K562 (cell line): Measurements from ENCODE around the gene ATP10B. TPM values are rescaled to one million over a fixed set of nuclear protein-coding genes. Genes with fewer than 3 reads are reported as not detected.

Experiments used
- ATAC-seq: fragments of 200-7000 bp; cut with Tn5 transposase; 3 replicates; pipeline ENCODE4 v1.9.1; 2020; ENCODE audit warnings: moderate library complexity
- BruUV-seq: library from RNA; stranded (reverse); fragments of 400-500 nt; replicated peaks from 2 replicates; lab custom pipeline; 2021; lab: Mats Ljungman, UMichigan
- CTCF ChIA-PET: fragments of 300-600 bp; formaldehyde crosslinking; extraction: SDS; loops from one replicate; lab custom pipeline; 2021; ENCODE audit warnings: low intra/inter-chr PET ratio; lab: Yijun Ruan, JAX
- POLR2A ChIA-PET: fragments of 300-600, 350-650 bp; sonication (Branson Sonifier 250); formaldehyde crosslinking; extraction: SDS; loops from one replicate; lab custom pipeline; 2021; ENCODE audit warnings: antibody characterized with exemption, inconsistent platforms; lab: Yijun Ruan, JAX
- DNase-seq, 4 experiments: peaks; one replicate each; pipeline versions ENCODE4 v3.0.0 to v3.0.0-alpha.2; 2011 to 2018; ENCODE audit warnings: low spot score in 3 of 4, mixed read lengths in 3 of 4; ENCODE audit errors: extremely low read depth in 1 of 4
- FAIRE-seq: peaks from 2 replicates; lab custom pipeline; 2011; peaks lifted over from hg19 to GRCh38; lab: Jason Lieb, UNC
- H2AFZ ChIP-seq: 2 replicates; pipeline ENCODE4 v1.6.0; 2011; ENCODE audit warnings: low read depth, low read length, control low read depth, inconsistent platforms
- H3K27ac ChIP-seq: fragments of 200-600 bp; 3 replicates; pipeline ENCODE4 v1.8.0; 2011; ENCODE audit warnings: low read depth, mild to moderate bottlenecking, control low read depth, inconsistent platforms, low read length, moderate library complexity, mixed read lengths; ENCODE audit errors: extremely low read depth
- H3K27me3 ChIP-seq, 2 experiments: fragments of 300-600 bp in 1 of 2; 2 replicates in 1 of 2; 3 replicates in 1 of 2; pipeline versions ENCODE4 v1.6.0 to v1.8.0; 2011; ENCODE audit warnings: inconsistent platforms in 2 of 2, low read length in 2 of 2, mild to moderate bottlenecking in 1 of 2, mixed read lengths in 1 of 2, moderate library complexity in 1 of 2; ENCODE audit not compliant: control insufficient read depth in 2 of 2, insufficient read depth in 2 of 2
- H3K36me3 ChIP-seq: fragments of 300-600 bp; 3 replicates; pipeline ENCODE4 v1.8.0; 2011; ENCODE audit warnings: mild to moderate bottlenecking, low read length, inconsistent platforms; ENCODE audit not compliant: control insufficient read depth, insufficient read depth
- H3K4me1 ChIP-seq, 2 experiments: fragments of 200-600 bp in 1 of 2; replicated peaks in 1 of 2; 2 replicates in 1 of 2; 3 replicates in 1 of 2; pipeline versions ENCODE4 v1.5.1 to v1.8.0; 2011; ENCODE audit warnings: inconsistent platforms in 2 of 2, low read length in 2 of 2, mild to moderate bottlenecking in 1 of 2, mixed read lengths in 1 of 2, moderate library complexity in 1 of 2; ENCODE audit not compliant: control insufficient read depth in 2 of 2, insufficient read depth in 2 of 2
- H3K4me2 ChIP-seq: 2 replicates; pipeline ENCODE4 v1.6.1; 2011; ENCODE audit warnings: low read length, control low read depth, inconsistent platforms, mixed read lengths; ENCODE audit not compliant: insufficient read depth
- H3K4me3 ChIP-seq: fragments of 200-600 bp; sonication (generic), shearing (Covaris generic); 2 replicates; pipeline ENCODE4 v1.5.1; 2016; ENCODE audit warnings: control low read depth, inconsistent platforms
- H3K79me2 ChIP-seq: fragments of 200-600 bp; 3 replicates; pipeline ENCODE4 v1.8.0; 2011; ENCODE audit warnings: low read length, inconsistent platforms; ENCODE audit not compliant: control insufficient read depth, insufficient read depth
- H3K9ac ChIP-seq, 2 experiments: 2 replicates each; pipeline versions ENCODE4 v1.6.0 to v1.6.1; 2011; ENCODE audit warnings: low read depth in 2 of 2, low read length in 2 of 2, control low read depth in 1 of 2, inconsistent platforms in 1 of 2, mild to moderate bottlenecking in 1 of 2, mixed read lengths in 1 of 2; ENCODE audit not compliant: insufficient read depth in 1 of 2
- H3K9me1 ChIP-seq: one replicate; pipeline ENCODE4 v1.6.0; 2011; ENCODE audit warnings: inconsistent platforms, mild to moderate bottlenecking, low read length, moderate library complexity; ENCODE audit not compliant: control insufficient read depth, insufficient read depth
- H3K9me3 ChIP-seq: replicated peaks from 2 replicates; pipeline ENCODE4 v1.5.1; 2011; ENCODE audit warnings: low read depth, low read length, inconsistent platforms; ENCODE audit not compliant: control insufficient read depth, insufficient read depth
- H4K20me1 ChIP-seq: replicated peaks from 2 replicates; pipeline ENCODE4 v1.6.1; 2011; ENCODE audit warnings: low read length, inconsistent platforms, mixed read lengths; ENCODE audit not compliant: control insufficient read depth, insufficient read depth
- CBX2 ChIP-seq: fragments of 200-600 bp; sonication (generic); IDR thresholded peaks from one replicate; pipeline ENCODE4 v1.6.1; 2012; ENCODE audit warnings: mild to moderate bottlenecking, low read length, inconsistent platforms; ENCODE audit not compliant: insufficient read depth, poor library complexity, severe bottlenecking
- FOXO4 ChIP-seq: fragments of 450-650 bp; formaldehyde crosslinking; IDR thresholded peaks from 2 replicates; pipeline ENCODE4 v1.4.0; 2020; ENCODE audit warnings: mild to moderate bottlenecking, moderate library complexity
- MTF1 ChIP-seq: fragments of 250-450 bp; sonication (Bioruptor Pico); IDR thresholded peaks from 2 replicates; pipeline ENCODE4 v1.9.0; 2021; ENCODE audit warnings: moderate library complexity, mild to moderate bottlenecking, inconsistent platforms, borderline replicate concordance
- NUFIP1 ChIP-seq: fragments of 450-650 bp; IDR thresholded peaks from 2 replicates; pipeline ENCODE4 v1.6.1; 2018; ENCODE audit not compliant: partially characterized antibody
- ZNF778 ChIP-seq: fragments of 450-650 bp; formaldehyde crosslinking; IDR thresholded peaks from 2 replicates; pipeline ENCODE4 v1.4.0; 2020; ENCODE audit warnings: mild to moderate bottlenecking, moderate library complexity
- WGBS: fragments of 100-300 bp; shearing (Covaris generic); methylation state at CpG from one replicate; pipeline ENCODE4 v1.1.6; 2016; ENCODE audit warnings: low coverage, mixed read lengths; ENCODE audit not compliant: insufficient coverage; ENCODE audit errors: missing lambda C conversion rate; 5-methylcytosine and 5-hydroxymethylcytosine counted together
- in situ Hi-C: fragments of 300-500 bp; cut with MboI; formaldehyde crosslinking; loops from 4 replicates; pipeline ENCODE4 v1.15.0; 2018; ENCODE audit warnings: inconsistent platforms, mixed read lengths
- intact Hi-C: fragments of 100-400 bp; cut with micrococcal nuclease; formaldehyde crosslinking; loops from 2 replicates; pipeline ENCODE4 v1.14.2; 2022
- polyA plus RNA-seq, 8 experiments: library from polyadenylated mRNA; depleted of rRNA in 4 of 8; stranded (reverse) in 5 of 8; unstranded in 3 of 8; fragments of >200 nt; fragmentation: Nextera tagmentation in 2 of 8; fragmentation: Illumina TruSeq in 1 of 8; extraction: Ambion mirVana in 2 of 8; extraction: Trizol in 1 of 8; gene quantifications; 2 replicates each; pipeline versions ENCODE4 v1.2.1 to v1.2.3, GENCODE V29; 2011 to 2014; ENCODE audit warnings: inconsistent platforms in 1 of 8, missing spikeins in 1 of 8
- total RNA-seq, 7 experiments: library from RNA; depleted of rRNA in 6 of 7; stranded (reverse); fragments of >200 nt in 6 of 7; fragmentation: Illumina TruSeq in 2 of 7; extraction: Trizol in 2 of 7; gene quantifications; 2 replicates each; pipeline versions ENCODE4 v1.2.1 to v1.2.3, GENCODE V29; 2011 to 2021; ENCODE audit warnings: low replicate concordance in 1 of 7
- TF ChIP-seq, protein P1 (sequence below): sonication (generic); IDR thresholded peaks from 2 replicates; pipeline ENCODE4 v1.6.1; 2016
- TF ChIP-seq, protein P2 (sequence below): IDR thresholded peaks from 3 replicates; pipeline ENCODE4 v1.6.1; 2011; ENCODE audit warnings: borderline replicate concordance, mild to moderate bottlenecking; ENCODE audit not compliant: insufficient read length, insufficient read depth

ATP10B gene
- total and polyA plus RNA-seq, 9 of the 15 experiments (the other 6 are each of a cell fraction or from before 2014, with no cell fraction given) = 0.04 TPM; not detected in 8

DNA sequence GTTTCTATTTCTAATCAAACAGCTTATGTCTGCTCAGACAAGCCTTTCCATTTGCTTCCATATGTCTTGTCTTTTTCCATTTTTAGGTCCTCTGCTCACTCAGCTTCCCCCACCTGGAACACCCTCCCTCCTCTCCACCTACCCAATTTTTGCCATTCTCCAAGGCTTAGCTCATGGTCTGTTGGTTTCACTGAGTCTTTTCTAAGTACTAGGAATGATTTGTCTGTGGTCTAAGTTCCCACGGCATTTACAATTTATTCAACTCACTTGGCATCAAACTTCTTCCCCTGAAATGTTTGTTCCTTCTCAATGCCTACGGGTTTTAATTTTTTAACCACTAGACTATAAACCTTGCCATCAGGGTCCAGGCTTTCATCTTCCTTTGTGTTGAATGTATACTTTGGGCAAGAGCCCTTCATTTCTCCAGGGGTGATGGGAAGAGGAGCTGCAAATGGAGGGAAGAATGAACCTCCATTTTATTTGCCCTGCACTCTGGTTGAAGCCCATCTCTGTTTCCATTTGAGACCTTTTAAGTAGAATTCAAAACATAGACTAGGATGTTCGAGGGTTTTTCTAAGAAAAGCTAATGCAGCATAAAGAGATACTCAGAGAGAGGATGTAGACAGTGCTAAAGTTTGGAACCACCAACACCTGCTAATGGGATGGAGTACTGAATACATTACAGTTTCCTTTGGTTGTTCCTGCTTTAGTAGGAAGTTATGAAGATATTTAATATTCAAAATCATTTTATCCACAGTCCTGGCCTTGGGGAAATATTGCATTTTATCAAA, 326.3 kb downstream of the ATP10B start:
- Histone ChIP-seq H3K27ac (no peak overlapping the region), H4K20me1 (no peaks in the 10 kb centered on the region), H3K36me3 (no peaks in the 10 kb centered on the region), H3K79me2 (no peaks in the 10 kb centered on the region), H3K4me1 (no peaks in the 10 kb centered on the region), H3K4me2 (no peak overlapping the region), H3K9me3 (no peaks in the 10 kb centered on the region), H3K4me3 (no peak overlapping the region), H3K9ac (no peak overlapping the region), H3K27me3 (no peaks in the 10 kb centered on the region)
- 0% methylated on average over 3 of the region's 3 CpGs for WGBS
- no peak for DNase-seq
- ChIA-PET POLR2A (interaction anchor here (0.6 to 0.7 kb wide), 2 partner anchors 16 to 1563 kb away, joined by 3 read pairs; no protein-coding TSS in a partner anchor), CTCF (no interaction called here)
- ATAC-seq = no peak
- no peak for FAIRE-seq
- BruUV-seq = no TSS peak
- intact Hi-C loops (no loop called here), in situ Hi-C loops (no loop called here)
- TF ChIP-seq ZNF778 (CRISPR knock-in tag) (no peak), FOXO4 (CRISPR knock-in tag) (no peak), NUFIP1 (no peak), CBX2 (no peak), MTF1 (CRISPR knock-in tag) (no peak)
- TF ChIP-seq, protein P1, sequence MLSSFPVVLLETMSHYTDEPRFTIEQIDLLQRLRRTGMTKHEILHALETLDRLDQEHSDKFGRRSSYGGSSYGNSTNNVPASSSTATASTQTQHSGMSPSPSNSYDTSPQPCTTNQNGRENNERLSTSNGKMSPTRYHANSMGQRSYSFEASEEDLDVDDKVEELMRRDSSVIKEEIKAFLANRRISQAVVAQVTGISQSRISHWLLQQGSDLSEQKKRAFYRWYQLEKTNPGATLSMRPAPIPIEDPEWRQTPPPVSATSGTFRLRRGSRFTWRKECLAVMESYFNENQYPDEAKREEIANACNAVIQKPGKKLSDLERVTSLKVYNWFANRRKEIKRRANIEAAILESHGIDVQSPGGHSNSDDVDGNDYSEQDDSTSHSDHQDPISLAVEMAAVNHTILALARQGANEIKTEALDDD = no peak
- TF ChIP-seq, protein P2, sequence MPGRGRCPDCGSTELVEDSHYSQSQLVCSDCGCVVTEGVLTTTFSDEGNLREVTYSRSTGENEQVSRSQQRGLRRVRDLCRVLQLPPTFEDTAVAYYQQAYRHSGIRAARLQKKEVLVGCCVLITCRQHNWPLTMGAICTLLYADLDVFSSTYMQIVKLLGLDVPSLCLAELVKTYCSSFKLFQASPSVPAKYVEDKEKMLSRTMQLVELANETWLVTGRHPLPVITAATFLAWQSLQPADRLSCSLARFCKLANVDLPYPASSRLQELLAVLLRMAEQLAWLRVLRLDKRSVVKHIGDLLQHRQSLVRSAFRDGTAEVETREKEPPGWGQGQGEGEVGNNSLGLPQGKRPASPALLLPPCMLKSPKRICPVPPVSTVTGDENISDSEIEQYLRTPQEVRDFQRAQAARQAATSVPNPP = no peak
- TF ChIP-seq, all 486 proteins: peak for 0
- H2AFZ ChIP-seq = no peak overlapping the region
- H3K9me1 ChIP-seq = no peaks in the 10 kb centered on the region
